ENCODE data around the gene DCXR. TPM values are rescaled to one million over a fixed set of nuclear protein-coding genes. Genes with fewer than 3 reads are reported as not detected.

The DCXR gene
- total and polyA plus RNA-seq, 5 donors from 2014 or later = 96.9 to 150 (median 129) TPM

DNA sequence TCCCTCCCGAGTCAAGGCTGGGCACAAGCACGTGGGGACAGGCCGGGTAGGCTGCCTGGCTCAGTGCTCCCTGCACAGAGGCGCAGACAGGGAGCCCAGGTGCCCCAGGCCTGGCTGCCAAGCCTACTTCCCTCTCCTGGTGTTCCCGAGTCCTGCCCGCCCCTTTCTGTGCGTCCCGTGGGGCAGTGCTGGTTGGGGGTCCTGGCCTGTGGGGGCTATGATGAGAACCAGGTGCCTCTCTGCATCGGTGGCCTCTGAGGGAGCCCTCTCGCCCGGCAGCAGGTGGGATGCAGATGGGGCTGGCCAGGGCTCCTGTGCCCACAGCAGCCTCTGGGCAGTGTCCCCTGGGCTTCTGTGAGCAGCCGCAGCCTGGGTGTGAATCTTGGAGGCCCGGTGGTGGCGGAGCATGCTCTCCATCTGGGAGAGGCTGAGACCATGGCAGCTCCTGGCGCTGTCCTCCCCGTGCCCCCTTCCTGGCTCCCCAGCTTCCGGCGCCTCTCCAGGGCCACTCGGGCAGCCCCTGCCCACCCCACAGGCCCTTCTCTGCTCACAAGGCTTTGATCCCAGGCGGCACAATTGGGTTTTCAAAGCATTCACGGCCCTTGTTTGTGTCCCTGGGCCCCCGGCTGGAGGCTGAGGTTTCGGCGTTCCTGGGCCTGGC, 22.1 kb downstream of the DCXR start:
- H3K36me3 Mint-ChIP-seq = no peaks in the 10 kb centered on the region
- H3K27me3 Mint-ChIP-seq = no peaks in the 10 kb centered on the region
- no peak overlapping the region for H3K4me3 ChIP-seq (ENCODE audit: low read depth, low read length)
- ATAC-seq (ENCODE audit: low read depth in 2 of 2) (no peak), DNase-seq (no peak)
- no peak overlapping the region for H3K4me3 Mint-ChIP-seq
- H3K27ac Mint-ChIP-seq = no peak overlapping the region
- H3K36me3 ChIP-seq (ENCODE audit: control insufficient read depth, insufficient read depth, low read length) = no peaks in the 10 kb centered on the region
- H3K4me1 ChIP-seq (ENCODE audit: control insufficient read depth, insufficient read depth, low read length, poor library complexity, severe bottlenecking) = no peaks in the 10 kb centered on the region
- H3K4me1 Mint-ChIP-seq = peaks cover 0 to 5% (median 0%) of the 10 kb centered on the region in 4 donors
- H3K27me3 ChIP-seq (ENCODE audit: control insufficient read depth, insufficient read depth, low read length) = no peaks in the 10 kb centered on the region
- no peak overlapping the region for H3K27ac ChIP-seq (ENCODE audit: insufficient read depth, low read length, poor library complexity, severe bottlenecking)
- H3K9me3 ChIP-seq (ENCODE audit: control insufficient read depth in 2 of 2, low read length in 2 of 2) = no peaks in the 10 kb centered on the region
- H3K9me3 Mint-ChIP-seq = no peaks in the 10 kb centered on the region

DNA sequence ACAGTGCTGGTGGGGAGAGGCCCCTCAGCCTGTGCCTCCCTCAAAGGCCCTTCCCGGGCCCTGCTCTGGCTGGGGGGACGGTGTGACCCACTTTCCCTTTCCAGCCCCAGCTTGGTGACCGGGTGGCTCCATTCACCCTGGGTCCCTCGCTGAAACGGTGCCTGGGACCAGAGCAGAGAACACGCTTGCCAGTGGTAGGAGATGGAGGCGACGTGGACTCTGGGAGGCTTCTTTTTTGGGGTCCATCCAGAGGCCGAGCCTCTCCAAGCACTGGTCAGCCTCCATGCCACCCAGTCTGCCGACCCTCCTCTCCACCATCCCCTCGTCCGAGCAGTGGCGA, 22.6 kb downstream of the DCXR start:
- Mint-ChIP-seq H3K4me3 (no peak overlapping the region), H3K27me3 (no peaks in the 10 kb centered on the region), H3K4me1 (peaks cover 0 to 2% (median 0%) of the 10 kb centered on the region in 4 donors), H3K36me3 (no peaks in the 10 kb centered on the region), H3K9me3 (no peaks in the 10 kb centered on the region), H3K27ac (no peak overlapping the region)
- Histone ChIP-seq H3K36me3 (ENCODE audit: control insufficient read depth, insufficient read depth, low read length) (no peaks in the 10 kb centered on the region), H3K9me3 (ENCODE audit: control insufficient read depth in 2 of 2, low read length in 2 of 2) (no peaks in the 10 kb centered on the region), H3K27me3 (ENCODE audit: control insufficient read depth, insufficient read depth, low read length) (no peaks in the 10 kb centered on the region), H3K4me3 (ENCODE audit: low read depth, low read length) (no peak overlapping the region), H3K4me1 (ENCODE audit: control insufficient read depth, insufficient read depth, low read length, poor library complexity, severe bottlenecking) (no peaks in the 10 kb centered on the region), H3K27ac (ENCODE audit: insufficient read depth, low read length, poor library complexity, severe bottlenecking) (no peak overlapping the region)
- no peak for ATAC-seq (ENCODE audit: low read depth in 2 of 2)
- no peak for DNase-seq

DNA sequence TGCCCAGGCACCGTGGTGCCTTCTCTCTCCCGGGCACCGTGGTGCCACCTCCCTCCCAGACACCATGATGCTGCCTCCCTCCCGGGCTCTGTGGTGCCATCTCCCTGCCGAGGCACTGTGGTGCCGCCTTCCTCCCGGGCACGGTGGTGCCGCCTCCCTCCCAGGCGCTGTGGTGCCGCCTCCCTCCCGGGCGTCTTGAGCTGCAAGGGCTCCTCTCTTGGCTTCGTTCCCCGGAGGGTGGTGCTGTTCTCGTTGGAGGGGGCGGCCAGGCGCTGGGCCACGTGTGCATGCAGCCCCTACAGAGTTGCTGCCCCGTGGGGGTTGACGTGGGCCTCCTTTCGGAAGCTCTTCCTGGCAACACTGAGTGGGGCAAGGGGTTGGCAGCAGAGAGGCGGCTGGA, 23.1 kb downstream of the DCXR start:
- Mint-ChIP-seq H3K36me3 (no peaks in the 10 kb centered on the region), H3K27me3 (no peaks in the 10 kb centered on the region), H3K4me1 (no peaks in the 10 kb centered on the region), H3K4me3 (peak overlapping the region in 1 of 4 donors; percentile 47), H3K27ac (no peak overlapping the region), H3K9me3 (no peaks in the 10 kb centered on the region)
- no peaks in the 10 kb centered on the region for H3K27me3 ChIP-seq (ENCODE audit: control insufficient read depth, insufficient read depth, low read length)
- H3K27ac ChIP-seq (ENCODE audit: insufficient read depth, low read length, poor library complexity, severe bottlenecking) = no peak overlapping the region
- no peak overlapping the region for H3K4me3 ChIP-seq (ENCODE audit: low read depth, low read length)
- no peaks in the 10 kb centered on the region for H3K9me3 ChIP-seq (ENCODE audit: control insufficient read depth in 2 of 2, low read length in 2 of 2)
- DNase-seq (no peak), ATAC-seq (ENCODE audit: low read depth in 2 of 2) (no peak)
- no peaks in the 10 kb centered on the region for H3K4me1 ChIP-seq (ENCODE audit: control insufficient read depth, insufficient read depth, low read length, poor library complexity, severe bottlenecking)
- no peaks in the 10 kb centered on the region for H3K36me3 ChIP-seq (ENCODE audit: control insufficient read depth, insufficient read depth, low read length)

DNA sequence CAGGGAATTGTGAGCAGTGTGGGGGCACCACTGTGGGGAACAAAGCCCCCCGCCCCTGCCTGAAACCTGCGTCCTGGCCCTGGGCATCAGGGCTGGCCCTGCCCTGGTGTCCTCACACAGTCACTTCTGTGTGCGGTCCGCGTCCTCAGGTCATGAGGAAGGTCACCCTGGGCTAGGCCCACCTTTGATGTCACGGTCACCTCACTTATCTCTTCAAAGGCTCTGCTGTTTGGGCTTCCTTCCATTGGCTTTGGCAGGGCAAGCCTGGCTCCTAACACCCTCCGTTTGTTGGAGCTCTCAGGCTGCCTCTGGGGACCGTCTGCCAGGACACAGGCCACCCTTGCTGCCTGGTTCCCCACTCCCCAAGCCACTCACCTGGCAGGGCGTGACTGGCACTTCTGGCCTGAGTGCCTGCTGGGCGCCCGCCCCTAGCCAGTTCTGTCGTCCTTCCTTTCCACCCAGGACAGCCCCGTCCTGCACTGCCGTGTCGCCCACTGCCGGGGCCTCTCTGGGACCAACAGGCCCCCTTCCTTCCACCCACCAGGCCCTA, 23.6 kb downstream of the DCXR start:
- ATAC-seq (ENCODE audit: low read depth in 2 of 2) (no peak), DNase-seq (no peak)
- Histone ChIP-seq H3K9me3 (ENCODE audit: control insufficient read depth in 2 of 2, low read length in 2 of 2) (no peaks in the 10 kb centered on the region), H3K36me3 (ENCODE audit: control insufficient read depth, insufficient read depth, low read length) (no peaks in the 10 kb centered on the region), H3K4me1 (ENCODE audit: control insufficient read depth, insufficient read depth, low read length, poor library complexity, severe bottlenecking) (no peaks in the 10 kb centered on the region), H3K27ac (ENCODE audit: insufficient read depth, low read length, poor library complexity, severe bottlenecking) (no peak overlapping the region), H3K4me3 (ENCODE audit: low read depth, low read length) (no peak overlapping the region), H3K27me3 (ENCODE audit: control insufficient read depth, insufficient read depth, low read length) (no peaks in the 10 kb centered on the region)
- Mint-ChIP-seq H3K4me3 (no peak overlapping the region), H3K4me1 (no peaks in the 10 kb centered on the region), H3K36me3 (no peaks in the 10 kb centered on the region), H3K27ac (no peak overlapping the region), H3K9me3 (no peaks in the 10 kb centered on the region), H3K27me3 (no peaks in the 10 kb centered on the region)

DNA sequence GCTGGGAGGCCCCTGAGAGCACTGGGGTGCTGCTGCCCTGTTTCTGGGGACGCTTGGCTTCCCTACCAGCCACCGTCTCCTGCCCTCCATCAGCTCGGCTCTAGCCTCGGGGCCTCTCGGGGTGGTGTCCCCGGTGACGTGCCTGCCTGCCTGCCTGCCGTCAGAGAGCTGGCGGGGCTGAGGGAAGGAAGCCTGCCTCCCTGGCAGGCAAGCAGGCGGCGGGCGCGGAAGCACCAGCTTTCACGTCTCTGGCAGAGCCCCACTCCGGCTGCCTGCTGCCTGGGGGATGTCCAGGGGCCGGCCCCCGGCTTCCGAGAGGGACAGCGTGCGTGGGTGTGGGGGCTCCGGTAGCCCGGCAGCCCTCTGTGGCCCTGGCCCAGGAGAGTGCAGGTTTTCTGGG, 24.2 kb downstream of the DCXR start:
- H3K4me3 ChIP-seq (ENCODE audit: low read depth, low read length) = no peak overlapping the region
- no peaks in the 10 kb centered on the region for H3K9me3 ChIP-seq (ENCODE audit: control insufficient read depth in 2 of 2, low read length in 2 of 2)
- H3K4me1 ChIP-seq (ENCODE audit: control insufficient read depth, insufficient read depth, low read length, poor library complexity, severe bottlenecking) = no peaks in the 10 kb centered on the region
- DNase-seq = no peak
- H3K4me1 Mint-ChIP-seq = no peaks in the 10 kb centered on the region
- no peak overlapping the region for H3K27ac ChIP-seq (ENCODE audit: insufficient read depth, low read length, poor library complexity, severe bottlenecking)
- no peak for ATAC-seq (ENCODE audit: low read depth in 2 of 2)
- H3K27ac Mint-ChIP-seq = no peak overlapping the region
- H3K36me3 ChIP-seq (ENCODE audit: control insufficient read depth, insufficient read depth, low read length) = no peaks in the 10 kb centered on the region
- no peak overlapping the region for H3K4me3 Mint-ChIP-seq
- no peaks in the 10 kb centered on the region for H3K9me3 Mint-ChIP-seq
- no peaks in the 10 kb centered on the region for H3K27me3 ChIP-seq (ENCODE audit: control insufficient read depth, insufficient read depth, low read length)
- H3K27me3 Mint-ChIP-seq = no peaks in the 10 kb centered on the region
- H3K36me3 Mint-ChIP-seq = no peaks in the 10 kb centered on the region

GRCh38 chr17:82012640-82013295, 24.7 kb downstream of the DCXR start:
- H3K27me3 ChIP-seq (ENCODE audit: control insufficient read depth, insufficient read depth, low read length) = no peaks in the 10 kb centered on the region
- no peak overlapping the region for H3K27ac ChIP-seq (ENCODE audit: insufficient read depth, low read length, poor library complexity, severe bottlenecking)
- no peak overlapping the region for H3K27ac Mint-ChIP-seq
- H3K4me1 Mint-ChIP-seq = no peaks in the 10 kb centered on the region
- no peak for DNase-seq
- no peaks in the 10 kb centered on the region for H3K9me3 ChIP-seq (ENCODE audit: control insufficient read depth in 2 of 2, low read length in 2 of 2)
- no peaks in the 10 kb centered on the region for H3K36me3 Mint-ChIP-seq
- no peak overlapping the region for H3K4me3 Mint-ChIP-seq
- ATAC-seq (ENCODE audit: low read depth in 2 of 2) = no peak
- H3K4me3 ChIP-seq (ENCODE audit: low read depth, low read length) = no peak overlapping the region
- H3K36me3 ChIP-seq (ENCODE audit: control insufficient read depth, insufficient read depth, low read length) = no peaks in the 10 kb centered on the region
- H3K9me3 Mint-ChIP-seq = no peaks in the 10 kb centered on the region
- H3K4me1 ChIP-seq (ENCODE audit: control insufficient read depth, insufficient read depth, low read length, poor library complexity, severe bottlenecking) = no peaks in the 10 kb centered on the region
- H3K27me3 Mint-ChIP-seq = no peaks in the 10 kb centered on the region

DNA sequence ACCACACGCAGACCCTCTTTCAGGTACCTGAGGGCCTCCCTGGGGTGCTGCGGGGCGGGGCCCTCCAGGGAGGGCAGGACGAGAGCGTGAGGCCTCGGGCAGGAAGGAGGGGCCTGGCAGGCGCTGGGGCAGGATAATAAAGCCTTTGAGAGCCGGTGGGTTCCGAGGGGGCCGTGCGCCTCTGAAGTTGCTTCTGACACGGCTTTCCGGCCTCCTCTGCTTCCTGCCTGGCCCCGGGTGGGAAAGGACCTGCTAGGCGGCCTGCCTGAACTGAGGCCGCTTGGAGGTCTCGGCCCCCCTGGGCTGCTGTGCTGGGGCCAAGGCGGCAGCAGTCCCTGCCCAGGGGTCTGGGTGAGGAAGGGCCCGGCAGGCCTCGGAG, 25.2 kb downstream of the DCXR start:
- Histone ChIP-seq H3K36me3 (ENCODE audit: control insufficient read depth, insufficient read depth, low read length) (no peaks in the 10 kb centered on the region), H3K4me3 (ENCODE audit: low read depth, low read length) (no peak overlapping the region), H3K9me3 (ENCODE audit: control insufficient read depth in 2 of 2, low read length in 2 of 2) (no peaks in the 10 kb centered on the region), H3K4me1 (ENCODE audit: control insufficient read depth, insufficient read depth, low read length, poor library complexity, severe bottlenecking) (no peaks in the 10 kb centered on the region), H3K27ac (ENCODE audit: insufficient read depth, low read length, poor library complexity, severe bottlenecking) (no peak overlapping the region), H3K27me3 (ENCODE audit: control insufficient read depth, insufficient read depth, low read length) (no peaks in the 10 kb centered on the region)
- Mint-ChIP-seq H3K36me3 (no peaks in the 10 kb centered on the region), H3K4me1 (no peaks in the 10 kb centered on the region), H3K27ac (no peak overlapping the region), H3K4me3 (no peak overlapping the region), H3K9me3 (no peaks in the 10 kb centered on the region), H3K27me3 (no peaks in the 10 kb centered on the region)
- ATAC-seq (ENCODE audit: low read depth in 2 of 2) = peak in 1 of 2 donors; percentile 8
- DNase-seq = no peak

GRCh38 chr17:82011617-82012187, 25.8 kb downstream of the DCXR start:
- no peaks in the 10 kb centered on the region for H3K27me3 ChIP-seq (ENCODE audit: control insufficient read depth, insufficient read depth, low read length)
- Mint-ChIP-seq H3K4me1 (no peaks in the 10 kb centered on the region), H3K9me3 (no peaks in the 10 kb centered on the region), H3K27ac (no peak overlapping the region), H3K36me3 (no peaks in the 10 kb centered on the region), H3K4me3 (no peak overlapping the region), H3K27me3 (no peaks in the 10 kb centered on the region)
- no peak overlapping the region for H3K4me3 ChIP-seq (ENCODE audit: low read depth, low read length)
- H3K36me3 ChIP-seq (ENCODE audit: control insufficient read depth, insufficient read depth, low read length) = no peaks in the 10 kb centered on the region
- DNase-seq (no peak), ATAC-seq (ENCODE audit: low read depth in 2 of 2) (no peak)
- H3K27ac ChIP-seq (ENCODE audit: insufficient read depth, low read length, poor library complexity, severe bottlenecking) = no peak overlapping the region
- no peaks in the 10 kb centered on the region for H3K9me3 ChIP-seq (ENCODE audit: control insufficient read depth in 2 of 2, low read length in 2 of 2)
- no peaks in the 10 kb centered on the region for H3K4me1 ChIP-seq (ENCODE audit: control insufficient read depth, insufficient read depth, low read length, poor library complexity, severe bottlenecking)

Data from CD4-positive, CD25-positive, alpha-beta regulatory T cell (primary cell).